IMR-90 (cell line): ENCODE results near the gene FXYD5. TPM values are rescaled to one million over a fixed set of nuclear protein-coding genes. Genes with fewer than 3 reads are reported as not detected.

Source experiments
- ATAC-seq: fragments of 200-7000 bp; cut with Tn5 transposase; 2 replicates; pipeline ENCODE4 v1.9.1; 2020; ENCODE audit warnings: low read depth, mild to moderate bottlenecking, moderate library complexity
- BruUV-seq: library from RNA; stranded (reverse); fragments of 400-500 nt; replicated peaks from 2 replicates; lab custom pipeline; 2021; lab: Mats Ljungman, UMichigan
- CTCF ChIA-PET: fragments of 300-600 bp; formaldehyde crosslinking; extraction: SDS; loops from one replicate; lab custom pipeline; 2021; ENCODE audit warnings: antibody characterized with exemption; lab: Yijun Ruan, JAX
- POLR2A ChIA-PET: fragments of 300-600 bp; sonication (Branson Sonifier 250); formaldehyde crosslinking; loops from one replicate; lab custom pipeline; 2022; ENCODE audit warnings: antibody characterized with exemption; ENCODE audit not compliant: unreplicated experiment; lab: Charles Lee
- DNase-seq: peaks from one replicate; pipeline ENCODE4 v3.0.0; 2013
- H2AFZ ChIP-seq: replicated peaks from 2 replicates; pipeline ENCODE3; 2013; ENCODE audit warnings: low read length, mild to moderate bottlenecking; ENCODE audit not compliant: poor library complexity
- H2AK5ac ChIP-seq: 2 replicates; pipeline ENCODE4 v1.6.1; 2013; ENCODE audit warnings: low read depth, low read length, inconsistent platforms
- H2AK9ac ChIP-seq: replicated peaks from 2 replicates; pipeline ENCODE3; 2013; ENCODE audit warnings: mild to moderate bottlenecking, low read depth, low read length, moderate library complexity; ENCODE audit not compliant: poor library complexity
- H2BK120ac ChIP-seq: 2 replicates; pipeline ENCODE4 v1.6.1; 2013; ENCODE audit warnings: low read depth, low read length, inconsistent platforms
- H2BK15ac ChIP-seq: 3 replicates; pipeline ENCODE4 v1.6.1; 2013; ENCODE audit warnings: low read depth, low read length, inconsistent platforms
- H2BK20ac ChIP-seq: 2 replicates; pipeline ENCODE4 v1.6.1; 2013; ENCODE audit warnings: low read depth, mild to moderate bottlenecking, inconsistent platforms, low read length, moderate library complexity
- H2BK5ac ChIP-seq: 2 replicates; pipeline ENCODE4 v1.6.1; 2013; ENCODE audit warnings: mild to moderate bottlenecking, low read depth, low read length, inconsistent platforms; ENCODE audit not compliant: poor library complexity, severe bottlenecking
- H3K14ac ChIP-seq: replicated peaks from 2 replicates; pipeline ENCODE4 v1.6.1; 2013; ENCODE audit warnings: low read depth, low read length, inconsistent platforms
- H3K18ac ChIP-seq: 2 replicates; pipeline ENCODE4 v1.6.1; 2013; ENCODE audit warnings: low read depth, low read length, control low read depth
- H3K23ac ChIP-seq: 2 replicates; pipeline ENCODE4 v1.6.1; 2013; ENCODE audit warnings: low read depth, low read length, inconsistent platforms
- H3K27ac ChIP-seq: 2 replicates; pipeline ENCODE4 v1.5.1; 2013; ENCODE audit warnings: mild to moderate bottlenecking, control low read depth, low read length; ENCODE audit not compliant: insufficient read depth
- H3K27me3 ChIP-seq: 2 replicates; pipeline ENCODE4 v1.6.1; 2013; ENCODE audit warnings: low read length; ENCODE audit not compliant: control insufficient read depth, insufficient read depth
- H3K36me3 ChIP-seq: 2 replicates; pipeline ENCODE4 v1.6.1; 2013; ENCODE audit warnings: low read length, mixed read lengths; ENCODE audit not compliant: control insufficient read depth, insufficient read depth
- H3K4ac ChIP-seq: 2 replicates; pipeline ENCODE4 v1.6.1; 2013; ENCODE audit warnings: low read depth, low read length, inconsistent platforms
- H3K4me1 ChIP-seq: 2 replicates; pipeline ENCODE4 v1.6.1; 2013; ENCODE audit warnings: low read length, mixed read lengths; ENCODE audit not compliant: control insufficient read depth, insufficient read depth
- H3K4me2 ChIP-seq: 2 replicates; pipeline ENCODE4 v1.6.1; 2013; ENCODE audit warnings: low read depth, mild to moderate bottlenecking, control low read depth, low read length, moderate library complexity
- H3K4me3 ChIP-seq: 2 replicates; pipeline ENCODE4 v1.5.1; 2013; ENCODE audit warnings: low read depth, mild to moderate bottlenecking, control low read depth, low read length, moderate library complexity; ENCODE audit not compliant: insufficient read depth
- H3K56ac ChIP-seq: 2 replicates; pipeline ENCODE4 v1.6.1; 2013; ENCODE audit warnings: low read length, inconsistent platforms; ENCODE audit not compliant: insufficient read depth; ENCODE audit errors: extremely low read depth
- H3K79me1 ChIP-seq, 2 experiments: 2 replicates each; pipeline ENCODE4 v1.6.1; 2013; ENCODE audit warnings: low read length in 2 of 2, inconsistent platforms in 1 of 2, low read depth in 1 of 2
- H3K9ac ChIP-seq: 2 replicates; pipeline ENCODE4 v1.6.1; 2013; ENCODE audit warnings: low read depth, low read length, control low read depth
- H3K9me1 ChIP-seq: 2 replicates; pipeline ENCODE4 v1.6.1; 2013; ENCODE audit warnings: low read length, inconsistent platforms; ENCODE audit not compliant: insufficient read depth
- H3K9me3 ChIP-seq: 2 replicates; pipeline ENCODE4 v1.6.1; 2013; ENCODE audit warnings: low read length; ENCODE audit not compliant: control insufficient read depth, insufficient read depth
- H4K20me1 ChIP-seq: 2 replicates; pipeline ENCODE4 v1.6.1; 2013; ENCODE audit warnings: low read length, inconsistent platforms; ENCODE audit not compliant: insufficient read depth
- H4K5ac ChIP-seq: 2 replicates; pipeline ENCODE4 v1.6.1; 2013; ENCODE audit warnings: mild to moderate bottlenecking, low read depth, low read length, control low read depth
- H4K8ac ChIP-seq, 2 experiments: 2 replicates each; pipeline ENCODE4 v1.6.1; 2013; ENCODE audit warnings: low read depth in 2 of 2, low read length in 2 of 2, control low read depth in 1 of 2, inconsistent platforms in 1 of 2
- H4K91ac ChIP-seq: 2 replicates; pipeline ENCODE4 v1.6.1; 2013; ENCODE audit warnings: low read depth, low read length, inconsistent platforms; ENCODE audit not compliant: insufficient read depth
- BHLHE40 ChIP-seq: fragments of 150-350 bp; IDR thresholded peaks from 2 replicates; pipeline ENCODE4 v1.6.1; 2016; ENCODE audit warnings: mild to moderate bottlenecking, low read depth, low read length
- CTCF ChIP-seq: conservative IDR thresholded peaks from 2 replicates; pipeline ENCODE4 v1.5.1; 2012; ENCODE audit warnings: mild to moderate bottlenecking, low read depth, low read length, improper control_type of control experiment
- FOS ChIP-seq: fragments of 150-350 bp; IDR thresholded peaks from 2 replicates; pipeline ENCODE4 v1.6.1; 2016; ENCODE audit warnings: low read depth, low read length
- MAFK ChIP-seq: IDR thresholded peaks from 2 replicates; pipeline ENCODE4 v1.6.1; 2012; ENCODE audit warnings: low read depth, low read length, improper control_type of control experiment
- MAZ ChIP-seq: IDR thresholded peaks from 2 replicates; pipeline ENCODE4 v1.6.1; 2012; ENCODE audit warnings: low read depth, mild to moderate bottlenecking, low read length, improper control_type of control experiment, moderate library complexity, borderline replicate concordance
- MXI1 ChIP-seq: IDR thresholded peaks from 2 replicates; pipeline ENCODE4 v1.6.1; 2012; ENCODE audit warnings: low read depth, mild to moderate bottlenecking, low read length, moderate library complexity, borderline replicate concordance
- NFE2L2 ChIP-seq: fragments of 150-350 bp; IDR thresholded peaks from 2 replicates; pipeline ENCODE4 v1.6.1; 2016; ENCODE audit warnings: low read depth, mild to moderate bottlenecking, low read length
- POLR2A ChIP-seq: IDR thresholded peaks from 2 replicates; pipeline ENCODE4 v1.6.1; 2012; ENCODE audit warnings: mild to moderate bottlenecking, low read depth, low read length
- RAD21 ChIP-seq: IDR thresholded peaks from 2 replicates; pipeline ENCODE4 v1.6.1; 2012; ENCODE audit warnings: low read length, improper control_type of control experiment
- RCOR1 ChIP-seq: IDR thresholded peaks from 2 replicates; pipeline ENCODE4 v1.6.1; 2012; ENCODE audit warnings: mild to moderate bottlenecking, low read length, improper control_type of control experiment; ENCODE audit not compliant: insufficient replicate concordance
- RFX5 ChIP-seq: IDR thresholded peaks from 2 replicates; pipeline ENCODE4 v1.8.0; 2012; ENCODE audit warnings: low read depth, mild to moderate bottlenecking, low read length, moderate library complexity
- USF2 ChIP-seq: fragments of 150-350 bp; IDR thresholded peaks from 2 replicates; pipeline ENCODE4 v1.6.1; 2017; ENCODE audit warnings: mild to moderate bottlenecking, antibody characterized with exemption, low read length, low read depth
- WGBS, 2 experiments: methylation state at CpG; one replicate each; pipeline versions ENCODE4 v1.1.5 to v1.1.7; 2013; ENCODE audit warnings: missing lambda C conversion rate in 2 of 2; ENCODE audit not compliant: insufficient read length in 1 of 2; ENCODE audit errors: extremely low coverage in 2 of 2; 5-methylcytosine and 5-hydroxymethylcytosine counted together
- dilution Hi-C: fragments of 300-500 bp; cut with HindIII; formaldehyde crosslinking; loops from one replicate; pipeline ENCODE4 v1.14.3; 2018; ENCODE audit warnings: low sequenced_read_pairs; ENCODE audit not compliant: unreplicated experiment
- in situ Hi-C: fragments of 300-500 bp; cut with MboI; formaldehyde crosslinking; loops from 3 replicates; pipeline ENCODE4 v1.14.3; 2019; ENCODE audit warnings: low sequenced_read_pairs, inconsistent platforms, mixed read lengths
- intact Hi-C: fragments of 100-400 bp; cut with micrococcal nuclease; formaldehyde crosslinking; loops from 2 replicates; pipeline ENCODE4 v1.10.0; 2022
- polyA plus RNA-seq, 3 experiments: library from polyadenylated mRNA; depleted of rRNA; stranded (reverse); fragments of >200 nt; gene quantifications; 2 replicates each; pipeline ENCODE4 v1.2.3, GENCODE V29; 2012; ENCODE audit warnings: low replicate concordance in 1 of 3
- total RNA-seq: library from RNA; depleted of rRNA; stranded (reverse); fragments of >200 nt; gene quantifications from 2 replicates; pipeline ENCODE4 v1.2.3, GENCODE V29; 2012
- TF ChIP-seq, protein P1 (sequence below): fragments of 150-350 bp; IDR thresholded peaks from 2 replicates; pipeline ENCODE4 v1.6.1; 2016; ENCODE audit warnings: low read depth, mild to moderate bottlenecking, low read length, moderate library complexity, borderline replicate concordance

FXYD5 gene
- total and polyA plus RNA-seq, 2 of the 4 experiments (the other 2 are of a cell fraction): 53.6 to 245 TPM

DNA sequence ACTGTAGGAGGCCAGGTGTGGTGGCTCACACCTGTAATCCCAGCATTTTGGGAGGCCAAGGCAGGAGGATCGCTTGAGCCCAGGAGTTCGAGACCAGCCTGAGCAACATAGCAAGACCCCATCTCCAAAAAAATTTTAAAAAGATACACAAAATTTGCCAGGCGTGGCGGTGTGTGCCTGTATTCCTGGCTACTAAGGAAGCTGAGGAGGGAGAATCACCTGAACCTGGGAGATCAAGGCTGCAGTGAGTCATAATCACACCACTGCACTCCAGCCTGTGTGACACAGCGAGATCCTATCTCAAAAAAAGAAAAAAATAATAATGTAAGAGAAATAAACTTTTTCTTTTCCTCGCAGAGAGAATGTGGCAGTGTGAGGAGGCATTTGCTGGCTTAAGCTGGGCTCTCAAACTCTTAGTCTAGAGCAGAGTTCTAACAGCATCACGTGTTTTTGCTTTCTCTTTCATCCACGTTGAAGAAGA lies 52.9 kb downstream of the FXYD5 start:
- Histone ChIP-seq H3K4me1 (no peaks in the 10 kb centered on the region), H2BK120ac (no peak overlapping the region), H3K23ac (no peak overlapping the region), H3K9ac (no peak overlapping the region), H3K9me3 (no peaks in the 10 kb centered on the region), H4K20me1 (no peaks in the 10 kb centered on the region), H3K36me3 (no peaks in the 10 kb centered on the region), H2BK20ac (no peak overlapping the region), H3K27me3 (peaks cover 3% of the 10 kb centered on the region), H3K4ac (no peak overlapping the region), H2AK9ac (no peak overlapping the region), H4K8ac (no peak overlapping the region), H3K27ac (no peak overlapping the region), H3K4me3 (no peak overlapping the region), H3K14ac (no peak overlapping the region), H2BK15ac (no peak overlapping the region), H3K4me2 (no peak overlapping the region), H3K18ac (no peak overlapping the region), H2AK5ac (no peak overlapping the region), H2AFZ (no peak overlapping the region), H4K5ac (no peak overlapping the region), H3K79me1 (no peaks in the 10 kb centered on the region), H3K56ac (no peak overlapping the region), H4K91ac (no peak overlapping the region), H3K9me1 (no peaks in the 10 kb centered on the region), H2BK5ac (no peak overlapping the region)
- TF ChIP-seq MXI1 (no peak), RCOR1 (no peak), NFE2L2 (no peak), RAD21 (no peak), USF2 (no peak), POLR2A (no peak), MAZ (no peak), RFX5 (no peak), MAFK (no peak), CTCF (no peak), BHLHE40 (no peak), FOS (no peak)
- TF ChIP-seq, protein P1, sequence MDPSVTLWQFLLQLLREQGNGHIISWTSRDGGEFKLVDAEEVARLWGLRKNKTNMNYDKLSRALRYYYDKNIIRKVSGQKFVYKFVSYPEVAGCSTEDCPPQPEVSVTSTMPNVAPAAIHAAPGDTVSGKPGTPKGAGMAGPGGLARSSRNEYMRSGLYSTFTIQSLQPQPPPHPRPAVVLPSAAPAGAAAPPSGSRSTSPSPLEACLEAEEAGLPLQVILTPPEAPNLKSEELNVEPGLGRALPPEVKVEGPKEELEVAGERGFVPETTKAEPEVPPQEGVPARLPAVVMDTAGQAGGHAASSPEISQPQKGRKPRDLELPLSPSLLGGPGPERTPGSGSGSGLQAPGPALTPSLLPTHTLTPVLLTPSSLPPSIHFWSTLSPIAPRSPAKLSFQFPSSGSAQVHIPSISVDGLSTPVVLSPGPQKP: no peak
- no peak for ATAC-seq
- ChIA-PET CTCF (no interaction called here), POLR2A (no interaction called here)
- intact Hi-C loops (no loop called here), dilution Hi-C loops (no loop called here), in situ Hi-C loops (no loop called here)
- no TSS peak for BruUV-seq
- no peak for DNase-seq
- no CpG with 5 or more reads among the region's 8 CpGs for WGBS, 2 experiments
